ENCODE data around the gene PPP4R2. TPM values are rescaled to one million over a fixed set of nuclear protein-coding genes. Genes with fewer than 3 reads are reported as not detected.

The PPP4R2 gene
- total RNA-seq, 4 donors from 2014 or later: 22.7 to 38.9 (median 30.6) TPM

DNA sequence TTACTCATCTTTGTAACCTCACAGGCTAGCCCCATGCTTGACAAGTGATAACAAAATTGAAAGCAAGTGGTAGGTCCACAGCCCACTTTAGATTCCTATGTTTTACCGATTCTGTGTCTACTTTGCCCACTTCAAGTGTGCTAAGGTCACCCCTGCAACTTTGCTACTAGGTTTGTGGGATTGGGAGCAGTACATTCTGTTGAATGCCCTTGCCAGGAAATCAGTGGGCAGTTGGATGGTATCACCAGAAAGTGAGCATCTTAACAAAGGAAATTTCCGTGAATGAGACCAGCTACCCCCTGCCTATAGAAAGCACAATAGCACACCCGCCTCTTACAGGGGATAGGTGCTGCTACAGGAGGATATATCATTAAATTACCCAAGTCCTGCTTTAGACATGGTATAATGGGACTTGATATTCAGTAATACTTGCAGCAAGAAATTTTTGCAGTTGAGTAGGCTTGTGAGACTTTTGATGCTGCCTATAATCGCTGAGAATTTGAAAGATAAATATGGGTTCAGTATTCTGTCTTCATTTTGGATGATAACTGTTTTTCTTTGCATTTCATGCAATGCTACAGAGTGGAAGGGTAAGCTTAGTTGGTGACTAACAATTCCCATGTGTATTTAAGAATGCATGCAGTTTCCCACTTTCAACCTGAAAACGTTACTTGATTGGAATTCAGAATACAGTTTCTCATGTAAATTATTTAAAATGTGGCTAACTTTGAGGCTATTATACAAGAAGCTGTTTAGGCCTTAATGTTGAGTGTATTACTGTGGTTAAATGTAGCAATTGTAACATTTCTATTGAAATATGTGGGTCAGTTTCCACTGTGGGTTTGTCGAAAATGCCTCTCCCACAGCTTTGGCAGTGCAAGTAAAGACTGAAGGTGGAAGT, 74.3 kb downstream of the PPP4R2 start:
- H3K9me3 ChIP-seq: no peaks in the 10 kb centered on the region
- DNase-seq: no peak
- peaks cover 0 to 29% (median 0%) of the 10 kb centered on the region in 3 donors for H3K36me3 ChIP-seq
- no peaks in the 10 kb centered on the region for H3K4me1 ChIP-seq
- 48 to 53% methylated on average over 6 of the region's 6 CpGs for WGBS, 2 donors
- TF ChIP-seq, protein P1, sequence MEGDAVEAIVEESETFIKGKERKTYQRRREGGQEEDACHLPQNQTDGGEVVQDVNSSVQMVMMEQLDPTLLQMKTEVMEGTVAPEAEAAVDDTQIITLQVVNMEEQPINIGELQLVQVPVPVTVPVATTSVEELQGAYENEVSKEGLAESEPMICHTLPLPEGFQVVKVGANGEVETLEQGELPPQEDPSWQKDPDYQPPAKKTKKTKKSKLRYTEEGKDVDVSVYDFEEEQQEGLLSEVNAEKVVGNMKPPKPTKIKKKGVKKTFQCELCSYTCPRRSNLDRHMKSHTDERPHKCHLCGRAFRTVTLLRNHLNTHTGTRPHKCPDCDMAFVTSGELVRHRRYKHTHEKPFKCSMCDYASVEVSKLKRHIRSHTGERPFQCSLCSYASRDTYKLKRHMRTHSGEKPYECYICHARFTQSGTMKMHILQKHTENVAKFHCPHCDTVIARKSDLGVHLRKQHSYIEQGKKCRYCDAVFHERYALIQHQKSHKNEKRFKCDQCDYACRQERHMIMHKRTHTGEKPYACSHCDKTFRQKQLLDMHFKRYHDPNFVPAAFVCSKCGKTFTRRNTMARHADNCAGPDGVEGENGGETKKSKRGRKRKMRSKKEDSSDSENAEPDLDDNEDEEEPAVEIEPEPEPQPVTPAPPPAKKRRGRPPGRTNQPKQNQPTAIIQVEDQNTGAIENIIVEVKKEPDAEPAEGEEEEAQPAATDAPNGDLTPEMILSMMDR (IDR thresholded peaks at IDR 0.05): no peak
- TF ChIP-seq POLR2A (IDR thresholded peaks at IDR 0.05): no peak
- no peaks in the 10 kb centered on the region for H3K27me3 ChIP-seq
- no peak overlapping the region for H3K27ac ChIP-seq
- H3K4me3 ChIP-seq: no peak overlapping the region
- intact Hi-C loops (cut with DNase I): loop anchor here (10.0 kb wide), 1 partner anchor 226 kb away; the partner anchor contains the start of gene SHQ1

- Histone ChIP-seq H3K36me3 (peaks cover 0 to 19% (median 0%) of the 10 kb centered on the region in 3 donors), H3K27me3 (no peaks in the 10 kb centered on the region), H3K4me1 (no peaks in the 10 kb centered on the region), H3K4me3 (no peak overlapping the region), H3K27ac (no peak overlapping the region), H3K9me3 (no peaks in the 10 kb centered on the region)
- 88 to 91% methylated on average over 1 of the region's 1 CpG for WGBS, 2 donors
- no peak for DNase-seq
- intact Hi-C loops (cut with DNase I): loop anchor here (10.0 kb wide), 1 partner anchor 227 kb away; the partner anchor contains the start of gene SHQ1
- no peak for TF ChIP-seq POLR2A (IDR thresholded peaks at IDR 0.05)
- TF ChIP-seq, protein P1 (IDR thresholded peaks at IDR 0.05): no peak
Observed at GRCh38 chr3:73071952-73072351, 75.3 kb downstream of the PPP4R2 start.

- H3K9me3 ChIP-seq: no peaks in the 10 kb centered on the region
- no peak overlapping the region for H3K4me3 ChIP-seq
- 43 to 47% methylated on average over 1 of the region's 1 CpG for WGBS, 2 donors
- TF ChIP-seq POLR2A (IDR thresholded peaks at IDR 0.05): no peak
- TF ChIP-seq, protein P1 (IDR thresholded peaks at IDR 0.05): no peak
- DNase-seq: no peak
- no peaks in the 10 kb centered on the region for H3K27me3 ChIP-seq
- H3K4me1 ChIP-seq: no peaks in the 10 kb centered on the region
- intact Hi-C loops (cut with DNase I): loop anchor here (10.0 kb wide), 1 partner anchor 228 kb away; the partner anchor contains the start of gene SHQ1
- H3K27ac ChIP-seq: no peak overlapping the region
- peaks cover 0 to 14% (median 0%) of the 10 kb centered on the region in 3 donors for H3K36me3 ChIP-seq
Observed at GRCh38 chr3:73072634-73073033, 76.0 kb downstream of the PPP4R2 start.

GRCh38 chr3:73073091-73073707, 76.6 kb downstream of the PPP4R2 start:
- TF ChIP-seq, protein P1 (IDR thresholded peaks at IDR 0.05): no peak
- TF ChIP-seq POLR2A (IDR thresholded peaks at IDR 0.05): no peak
- WGBS, 2 donors: 62 to 66% methylated on average over 4 of the region's 4 CpGs
- Histone ChIP-seq H3K27me3 (no peaks in the 10 kb centered on the region), H3K36me3 (peaks cover 0 to 14% (median 0%) of the 10 kb centered on the region in 3 donors), H3K4me1 (no peaks in the 10 kb centered on the region), H3K27ac (no peak overlapping the region), H3K9me3 (no peaks in the 10 kb centered on the region), H3K4me3 (no peak overlapping the region)
- no peak for DNase-seq
- intact Hi-C loops (cut with DNase I): loop anchor here (10.0 kb wide), 1 partner anchor 228 kb away; the partner anchor contains the start of gene SHQ1

- H3K9me3 ChIP-seq: no peaks in the 10 kb centered on the region
- H3K36me3 ChIP-seq: peaks cover 0 to under 1% (median 0%) of the 10 kb centered on the region in 3 donors
- intact Hi-C loops (cut with DNase I): loop anchor here (10.0 kb wide), 1 partner anchor 230 kb away; the partner anchor contains the start of gene SHQ1
- no peak for DNase-seq
- no peak for TF ChIP-seq POLR2A (IDR thresholded peaks at IDR 0.05)
- TF ChIP-seq, protein P1 (IDR thresholded peaks at IDR 0.05): no peak
- H3K4me3 ChIP-seq: no peak overlapping the region
- no peaks in the 10 kb centered on the region for H3K4me1 ChIP-seq
- no peaks in the 10 kb centered on the region for H3K27me3 ChIP-seq
- 78 to 87% methylated on average over 8 of the region's 8 CpGs for WGBS, 2 donors
- H3K27ac ChIP-seq: no peak overlapping the region
Observed at GRCh38 chr3:73074781-73075180, 78.2 kb downstream of the PPP4R2 start.

Measured in esophagus squamous epithelium (tissue), 5 donors.